SIG-M5 treated with dmso at 0.1 percent for 504 hours (cell line): ENCODE results near the gene AGMAT.
A peak's percentile ranks its signal among the peaks of the same experiment; 100 is the strongest.
"Not testable (repeated sequence)": the region's sequence is repeated elsewhere in the genome, so short reads cannot be mapped to it uniquely, and the experiment has no call there.

Experiments used
- DNase-seq: peaks from one replicate; lab custom pipeline; 2025; ENCODE audit not compliant: unreplicated experiment; lab: John Stamatoyannopoulos, UW

The AGMAT gene

DNA sequence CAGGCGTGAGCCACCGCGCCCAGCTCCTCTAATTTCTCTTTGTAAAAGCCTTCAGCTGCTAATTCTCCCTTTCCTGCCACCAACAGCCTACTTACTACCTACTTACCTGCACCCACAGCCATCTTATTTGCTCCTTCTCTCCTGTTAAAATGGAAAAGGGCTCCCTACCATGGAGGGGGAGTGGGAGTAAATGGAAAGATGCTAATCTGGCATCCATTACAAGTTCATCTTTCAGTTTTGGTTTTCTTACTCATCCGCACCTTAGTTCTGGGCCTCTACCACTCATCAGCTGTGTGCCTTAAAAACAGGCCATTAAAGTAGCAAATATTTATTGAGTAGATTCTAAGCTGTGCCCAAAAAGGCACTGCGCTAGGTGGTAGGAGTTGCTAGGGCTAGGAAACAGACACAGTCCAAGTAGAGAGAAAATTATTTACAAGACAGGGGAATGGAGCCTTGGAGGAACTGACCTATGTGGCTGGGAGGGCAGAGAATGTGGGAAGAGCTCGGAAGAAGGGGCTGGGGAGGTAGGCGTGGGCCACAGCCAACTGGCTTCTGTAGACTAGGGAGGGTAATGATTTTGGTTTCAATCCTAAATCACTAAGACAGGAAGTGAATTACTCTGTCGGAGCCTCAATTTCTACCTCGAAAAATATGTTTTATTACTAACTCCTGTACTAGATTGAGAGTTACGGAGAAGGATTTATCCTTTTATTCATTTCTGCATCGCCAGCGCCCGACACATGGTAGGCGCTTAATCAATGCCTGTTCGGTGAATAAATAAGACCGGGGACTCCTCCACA, 31.7 kb upstream of the AGMAT start:
- DNase-seq: no peak

DNA sequence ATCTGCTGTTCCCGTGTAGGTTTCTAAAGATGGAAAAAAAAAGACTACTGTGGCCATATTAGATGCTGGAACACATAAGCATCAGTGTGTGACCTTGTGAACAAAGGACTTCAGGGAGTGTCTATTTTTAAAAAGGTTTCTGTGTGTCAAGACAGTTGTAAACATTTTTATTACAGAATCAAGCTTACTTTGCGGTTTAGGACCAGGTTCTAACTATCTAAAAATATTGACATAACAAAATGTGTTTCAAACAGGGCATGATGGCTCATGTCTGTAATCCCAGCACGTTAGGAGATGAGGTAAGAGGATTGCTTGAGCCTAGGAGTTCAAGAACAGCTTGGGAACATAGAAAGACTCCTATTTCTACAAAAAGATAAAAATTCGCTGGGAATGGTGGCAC, 25.3 kb upstream of the AGMAT start:
- DNase-seq: no peak

DNA sequence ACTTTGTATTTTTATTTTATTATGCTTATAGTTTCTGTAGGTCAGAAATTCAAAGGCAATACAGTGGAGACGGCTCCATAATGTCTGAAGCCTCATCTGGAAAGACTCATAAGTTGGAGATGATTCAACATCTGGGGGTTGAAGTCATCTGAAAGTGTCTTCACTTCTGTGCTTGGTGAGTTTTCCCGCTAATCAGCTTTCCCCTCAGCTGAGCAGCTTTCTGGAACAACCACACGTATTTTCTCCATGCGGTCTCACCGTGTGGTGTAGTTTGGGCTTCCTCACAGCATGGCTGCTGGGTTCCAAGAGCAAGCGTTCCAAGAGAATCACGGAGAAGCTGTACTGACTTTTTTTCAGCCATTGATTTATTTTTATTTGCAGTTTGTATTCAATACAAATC, 24.8 kb upstream of the AGMAT start:
- DNase-seq: no peak

GRCh38 chr1:15605398-15606383, 20.8 kb upstream of the AGMAT start:
- DNase-seq: no peak

DNA sequence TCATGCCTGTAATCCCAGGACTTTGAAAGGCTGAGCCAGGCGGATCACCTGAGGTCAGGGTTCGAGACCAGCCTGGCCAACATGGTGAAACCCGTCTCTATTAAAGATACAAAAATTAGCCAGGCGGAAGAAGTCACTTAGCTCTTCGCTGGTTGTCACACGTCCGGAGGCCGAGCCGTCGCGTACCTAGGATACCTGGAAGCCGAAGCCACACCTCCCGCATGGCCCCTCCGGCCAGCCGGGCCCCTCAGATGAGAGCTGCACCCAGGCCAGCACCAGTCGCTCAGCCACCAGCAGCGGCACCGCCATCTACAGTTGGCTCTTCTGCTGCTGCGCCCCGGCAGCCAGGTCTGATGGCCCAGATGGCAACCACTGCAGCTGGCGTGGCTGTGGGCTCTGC, 19.5 kb upstream of the AGMAT start:
- DNase-seq: not testable (repeated sequence)

GRCh38 chr1:15603966-15604282, 19.1 kb upstream of the AGMAT start:
- DNase-seq: not testable (repeated sequence)

DNA sequence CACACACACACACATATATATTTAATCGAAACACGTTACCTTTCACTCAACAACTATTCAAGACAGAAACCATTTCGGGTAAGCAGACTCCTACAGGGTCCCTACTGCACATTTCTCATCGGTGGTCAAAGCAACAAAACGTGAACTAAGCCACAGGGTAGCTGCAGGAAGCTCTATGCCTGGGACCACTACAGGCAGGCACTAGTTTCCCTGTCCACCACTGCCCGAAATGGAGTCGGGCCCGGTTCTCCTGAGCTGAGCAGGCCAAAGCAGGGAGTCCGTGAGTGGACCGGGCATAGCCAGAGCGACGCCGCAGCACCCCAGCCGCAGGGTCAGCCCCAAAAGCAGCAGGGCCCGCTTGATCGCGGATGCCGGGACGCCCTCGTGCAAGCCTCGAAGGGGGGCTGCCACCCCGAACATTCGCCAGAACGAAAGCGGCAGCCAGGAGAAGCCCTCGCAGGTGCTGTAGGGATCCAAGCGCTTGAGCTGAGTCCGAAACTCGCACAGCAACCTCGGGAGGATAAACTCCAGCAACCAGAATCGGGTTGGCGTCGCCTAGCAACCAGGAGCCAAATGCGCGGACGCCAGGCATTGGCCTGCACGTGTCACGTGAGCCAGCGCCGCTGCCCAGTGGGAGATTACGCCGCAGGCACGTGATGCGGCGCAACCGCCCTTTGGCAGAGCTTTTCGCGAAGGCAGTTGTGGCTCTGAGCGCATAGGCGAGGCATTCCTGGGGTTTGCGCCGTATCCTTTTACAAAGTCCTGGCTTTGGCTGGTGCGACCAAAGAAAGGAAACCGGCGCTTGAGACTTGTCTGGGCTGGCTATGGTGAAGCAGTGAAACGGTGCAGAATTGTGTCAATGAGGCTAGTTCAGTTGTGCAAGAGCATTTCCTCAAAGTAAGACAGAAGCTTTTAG, 18.5 kb upstream of the AGMAT start:
- peak; percentile 74 for DNase-seq

GRCh38 chr1:15598436-15598835, 13.6 kb upstream of the AGMAT start:
- no peak for DNase-seq

- DNase-seq: no peak
Measured at GRCh38 chr1:15595809-15596617, 11.2 kb upstream of the AGMAT start.

DNA sequence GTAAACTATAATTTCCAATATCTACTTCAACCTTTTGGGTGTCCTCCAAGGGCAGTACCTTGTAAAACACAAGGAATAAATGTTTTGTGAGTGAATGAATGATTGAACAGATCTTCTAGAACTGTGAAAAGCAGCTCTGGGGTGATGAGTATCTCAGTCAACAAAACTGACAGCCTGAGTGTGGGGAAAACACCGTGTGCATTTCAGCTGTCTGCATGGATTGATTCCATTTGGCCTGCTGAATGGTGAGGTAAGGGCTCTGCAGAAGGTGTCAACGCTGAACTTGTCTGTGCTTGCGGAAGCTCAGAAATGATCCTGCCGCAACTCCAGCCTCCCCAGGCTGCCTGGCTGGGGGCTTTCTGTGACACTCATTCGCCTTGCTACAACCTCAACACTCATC, 7.4 kb upstream of the AGMAT start:
- no peak for DNase-seq

DNA sequence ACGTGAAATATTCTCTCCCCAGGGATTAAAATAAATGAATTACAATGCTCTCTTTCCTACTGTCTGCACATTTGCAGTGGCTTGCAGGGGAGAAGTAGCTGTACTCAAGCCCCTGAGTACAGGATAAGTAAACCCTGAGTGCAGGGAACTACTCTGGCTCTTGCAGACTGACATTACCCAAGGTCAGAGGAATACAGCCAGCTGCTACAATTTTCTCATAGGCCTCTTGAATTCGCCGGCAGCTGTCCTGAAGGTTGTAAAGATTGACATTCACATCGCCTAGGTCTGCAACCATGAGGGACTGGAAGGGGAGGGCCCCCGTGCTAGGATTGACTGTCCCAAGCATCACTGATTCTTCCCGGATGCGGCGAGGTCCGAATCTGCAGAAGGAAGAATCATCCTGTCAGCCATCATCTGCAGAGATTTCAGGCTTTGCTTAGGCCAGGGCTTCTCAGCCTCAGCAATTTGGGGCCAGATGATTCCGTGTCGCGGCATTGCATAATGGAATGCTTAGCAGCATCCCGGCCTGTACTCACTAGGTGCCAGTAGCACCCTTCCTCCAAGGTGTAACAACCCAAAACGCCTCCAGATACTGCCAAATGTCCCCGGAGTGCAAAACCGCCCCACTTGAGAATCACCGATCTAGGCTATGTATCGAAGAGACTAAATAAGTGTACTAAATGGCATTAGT, 1.7 kb downstream of the AGMAT start:
- no peak for DNase-seq

- no peak for DNase-seq
Measured at GRCh38 chr1:15579683-15580047, 5.2 kb downstream of the AGMAT start.

GRCh38 chr1:15578921-15579682, 5.7 kb downstream of the AGMAT start:
- no peak for DNase-seq

DNA sequence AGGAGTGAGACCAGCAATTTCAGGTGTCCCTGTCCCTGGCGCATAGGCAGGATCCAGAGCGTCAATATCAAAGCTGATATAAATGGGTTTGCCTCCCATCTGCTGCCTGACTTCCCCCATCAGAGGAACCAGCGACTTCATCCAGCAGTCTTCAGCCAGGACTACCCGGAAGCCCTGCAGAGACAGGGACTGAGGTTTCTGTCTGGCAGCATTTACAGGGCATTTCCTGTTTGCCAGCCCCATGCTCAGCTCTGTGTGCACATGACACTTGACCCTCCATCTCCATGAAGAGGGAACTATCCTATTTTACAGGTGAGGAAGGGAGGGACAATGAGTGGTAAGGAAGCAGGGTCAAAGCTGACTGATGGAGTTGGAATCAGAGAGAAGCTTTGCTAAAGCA, 7.2 kb downstream of the AGMAT start:
- no peak for DNase-seq

- no peak for DNase-seq
Measured at GRCh38 chr1:15575549-15576150, 9.2 kb downstream of the AGMAT start.

DNA sequence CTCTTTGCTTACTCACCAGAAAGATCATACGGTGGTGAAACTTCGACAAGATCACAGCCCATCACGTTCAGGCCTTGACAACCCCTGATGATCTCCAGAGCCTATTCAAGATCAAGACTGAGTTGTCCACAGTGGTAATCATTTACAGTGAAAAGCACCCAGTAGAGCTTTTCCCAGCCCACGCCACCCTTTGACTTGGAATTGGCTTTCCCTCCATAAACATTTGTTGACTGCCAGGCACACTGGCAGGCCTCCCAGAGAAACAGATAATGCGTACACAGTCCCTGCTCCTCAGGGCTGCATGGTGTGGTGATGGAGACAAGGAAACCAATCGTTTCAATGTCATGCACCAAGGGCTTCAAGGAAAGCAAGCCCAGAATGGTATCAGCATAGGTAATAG, 10.1 kb downstream of the AGMAT start:
- no peak for DNase-seq

- DNase-seq: no peak
Measured at GRCh38 chr1:15573477-15573876, 11.4 kb downstream of the AGMAT start.

- DNase-seq: no peak
Measured at GRCh38 chr1:15571266-15571665, 13.6 kb downstream of the AGMAT start.

DNA sequence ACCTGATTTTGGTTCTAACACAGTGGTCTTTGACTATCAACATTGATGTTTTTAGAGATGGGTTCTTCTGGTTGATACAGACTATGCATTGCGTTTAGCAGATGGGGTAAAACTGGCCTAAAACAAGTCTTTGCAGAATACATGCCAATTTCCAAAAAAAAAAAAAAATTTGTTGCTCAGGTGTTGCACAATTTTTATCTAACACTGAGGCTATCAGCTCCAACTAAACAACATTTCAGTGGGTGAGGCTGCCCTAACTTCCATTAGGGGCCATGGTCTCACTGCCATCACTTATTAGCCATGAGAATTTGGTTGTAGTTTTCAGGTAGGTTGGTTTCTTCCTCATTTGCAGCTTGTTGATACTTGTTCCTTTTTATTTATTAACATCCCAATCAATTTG, 14.0 kb downstream of the AGMAT start:
- no peak for DNase-seq
